ENCODE data around the gene CREBL2.

GRCh38 chr12:12585115-12585863 lies 26.4 kb upstream of the CREBL2 start:
- TF ChIP-seq POLR2A (IDR thresholded peaks at IDR 0.05; ENCODE audit: low read depth, low read length) (no peak), CTCF (IDR thresholded peaks at IDR 0.05 in 2 of 3, conservative IDR thresholded peaks at IDR 0.05 in 1 of 3; ENCODE audit: control insufficient read depth in 2 of 3, extremely low read depth in 1 of 3, insufficient read depth in 1 of 3, low read depth in 3 of 3, low read length in 3 of 3) (no peak), NR2F1 (conservative IDR thresholded peaks at IDR 0.05) (no peak)

Measured in GM12878 (cell line).